Right lobe of liver (tissue), 6 donors: Measurements from ENCODE around the gene SART3. TPM values are rescaled to one million over a fixed set of nuclear protein-coding genes. Genes with fewer than 3 reads are reported as not detected.

ENCODE experiments used
- ATAC-seq, 4 donors: fragments of 200-7000 bp; cut with Tn5 transposase; one replicate each; pipeline ENCODE4 v1.9.1; 2020; ENCODE audit warnings: mild to moderate bottlenecking in 4 of 4, moderate library complexity in 4 of 4
- DNase-seq, 3 donors: peaks; one replicate each; pipeline ENCODE4 v3.0.0-alpha.2; 2020
- H3K27ac ChIP-seq, 3 donors: fragments of 200-600 bp; one replicate each; pipeline ENCODE4 v1.8.0; 2022
- H3K27me3 ChIP-seq, 2 donors: fragments of 200-600 bp; one replicate each; pipeline ENCODE4 v1.8.0; 2022
- H3K36me3 ChIP-seq, 4 donors: fragments of 200-600 bp; sonication (generic) in 1 of 4; one replicate each; pipeline versions ENCODE4 v1.5.1 to v1.8.0; 2017 to 2022; ENCODE audit warnings: control low read depth in 1 of 4
- H3K4me1 ChIP-seq, 4 donors: fragments of 200-600 bp; sonication (generic) in 1 of 4; one replicate each; pipeline versions ENCODE4 v1.5.1 to v1.8.0; 2017 to 2022; ENCODE audit warnings: control low read depth in 1 of 4
- H3K4me3 ChIP-seq, 3 donors: fragments of 200-600 bp; one replicate each; pipeline ENCODE4 v1.8.0; 2022
- H3K9me3 ChIP-seq, 4 donors: fragments of 200-600 bp; sonication (generic) in 1 of 4; one replicate each; pipeline versions ENCODE4 v1.5.1 to v1.8.0; 2017 to 2022; ENCODE audit warnings: control low read depth in 1 of 4
- CTCF ChIP-seq, 4 donors: fragments of 200-600 bp in 3 of 4; fragments of 450-650 bp in 1 of 4; IDR thresholded peaks; one replicate each; pipeline versions ENCODE4 v1.5.1 to v1.8.0; 2016 to 2022; ENCODE audit warnings: antibody characterized with exemption in 4 of 4, mild to moderate bottlenecking in 2 of 4
- POLR2A ChIP-seq: fragments of 450-650 bp; IDR thresholded peaks from one replicate; pipeline ENCODE4 v1.6.1; 2017; ENCODE audit warnings: antibody characterized with exemption, mild to moderate bottlenecking
- WGBS: methylation state at CpG from one replicate; pipeline ENCODE4 v1.1.6; 2018; ENCODE audit warnings: low coverage, low lambda C conversion rate; ENCODE audit not compliant: insufficient coverage; ENCODE audit errors: missing lambda C conversion rate; 5-methylcytosine and 5-hydroxymethylcytosine counted together
- intact Hi-C, 2 donors: fragments of 100-400 bp; cut with DNase I; formaldehyde crosslinking; loops; one replicate each; pipeline versions ENCODE4 v1.11.2 to v1.14.1; 2022
- total RNA-seq, 6 experiments: library from RNA; depleted of rRNA in 2 of 6; stranded (reverse); fragments of >200 nt in 2 of 6; fragmentation: NEBNext Ultra II Directional in 3 of 6; extraction: Animal tissue kit (Norgen Biotek cat#: 25700) in 3 of 6; gene quantifications; one replicate each; pipeline versions ENCODE4 v1.1.0 to v1.2.4, GENCODE V29; 2016 to 2023
- donor health status: DM: no; HTN: yes; CAD: no.
- donor health status: DM: no; HTN: no; CAD: no.
- donor health status: DM: no; HTN: no; CAD: no.
- donor health status: DM: no; HTN: yes; CAD: no.
- donor health status: DM: no; HTN: yes; CAD: no.

Gene SART3
- total RNA-seq, 6 experiments from 2014 or later: 13.2 to 28.4 (median 20.6) TPM

- intact Hi-C loops: no loop called here
- H3K36me3 ChIP-seq: no peaks in the 10 kb centered on the region
- no peak overlapping the region for H3K27ac ChIP-seq
- no peaks in the 10 kb centered on the region for H3K9me3 ChIP-seq
- WGBS: 81% methylated on average over 4 of the region's 4 CpGs
- no peaks in the 10 kb centered on the region for H3K4me1 ChIP-seq
- ATAC-seq (no peak), DNase-seq (no peak)
- no peaks in the 10 kb centered on the region for H3K27me3 ChIP-seq
- no peak overlapping the region for H3K4me3 ChIP-seq
- TF ChIP-seq CTCF (IDR thresholded peaks at IDR 0.05): no peak
- no peak for TF ChIP-seq POLR2A
Observed at GRCh38 chr12:108585864-108586263, 24.9 kb upstream of the SART3 start.

GRCh38 chr12:108584456-108585065 is 23.6 kb upstream of the SART3 start:
- H3K36me3 ChIP-seq: no peaks in the 10 kb centered on the region
- no peak for DNase-seq
- intact Hi-C loops: no loop called here
- no peak for ATAC-seq
- H3K4me3 ChIP-seq: no peak overlapping the region
- no peaks in the 10 kb centered on the region for H3K4me1 ChIP-seq
- H3K27ac ChIP-seq: no peak overlapping the region
- H3K9me3 ChIP-seq: no peaks in the 10 kb centered on the region
- H3K27me3 ChIP-seq: no peaks in the 10 kb centered on the region
- 48% methylated on average over 3 of the region's 3 CpGs for WGBS
- TF ChIP-seq CTCF (IDR thresholded peaks at IDR 0.05) (no peak), POLR2A (no peak)

GRCh38 chr12:108583991-108584390 is 23.0 kb upstream of the SART3 start:
- no peak overlapping the region for H3K4me3 ChIP-seq
- no peak for DNase-seq
- H3K27me3 ChIP-seq: no peaks in the 10 kb centered on the region
- no peak for ATAC-seq
- no peaks in the 10 kb centered on the region for H3K9me3 ChIP-seq
- no peak overlapping the region for H3K27ac ChIP-seq
- intact Hi-C loops: no loop called here
- H3K4me1 ChIP-seq: no peaks in the 10 kb centered on the region
- H3K36me3 ChIP-seq: no peaks in the 10 kb centered on the region
- TF ChIP-seq CTCF (IDR thresholded peaks at IDR 0.05): no peak
- no peak for TF ChIP-seq POLR2A
- WGBS: 47% methylated on average over 6 of the region's 7 CpGs

GRCh38 chr12:108582978-108583770 is 22.2 kb upstream of the SART3 start:
- ATAC-seq: no peak
- Histone ChIP-seq H3K36me3 (no peaks in the 10 kb centered on the region), H3K4me3 (no peak overlapping the region), H3K27ac (no peak overlapping the region), H3K4me1 (no peaks in the 10 kb centered on the region), H3K27me3 (no peaks in the 10 kb centered on the region), H3K9me3 (no peaks in the 10 kb centered on the region)
- no peak for DNase-seq
- TF ChIP-seq CTCF (IDR thresholded peaks at IDR 0.05) (no peak), POLR2A (no peak)
- intact Hi-C loops: no loop called here
- 77% methylated on average over 2 of the region's 10 CpGs for WGBS
